Measurements from ENCODE around the gene SPATA22. TPM values are rescaled to one million over a fixed set of nuclear protein-coding genes. Genes with fewer than 3 reads are reported as not detected.
"Not testable (repeated sequence)": the region's sequence is repeated elsewhere in the genome, so short reads cannot be mapped to it uniquely, and the experiment has no call there.

Gene SPATA22
- total RNA-seq, 1 experiment from 2014 or later = not detected

DNA sequence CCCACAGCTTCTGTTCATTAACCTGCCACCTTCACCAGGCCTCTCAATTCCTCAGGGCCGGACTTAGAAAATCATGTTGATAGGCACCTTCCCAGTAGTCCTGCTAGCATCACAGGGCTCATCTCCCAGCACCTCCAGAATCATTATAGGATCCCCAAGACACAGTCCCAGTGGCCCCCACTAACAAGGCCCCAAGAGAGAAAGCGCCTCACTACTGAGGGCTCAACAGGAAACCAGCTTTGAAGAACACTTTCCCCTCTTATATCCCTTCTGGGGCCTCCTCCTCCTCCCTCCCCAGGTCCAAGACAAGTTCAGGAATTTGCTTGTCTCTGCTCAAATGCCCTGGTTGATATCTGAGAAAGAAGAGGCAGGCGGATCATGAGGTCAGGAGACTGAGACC, 60.5 kb downstream of the SPATA22 start, which contains the start of gene OR3A3:
OR3A3 (plus strand) TSS at position 301 of the 400 bp plus-strand sequence.
- DNase-seq (ENCODE audit: low spot score) = no peak
- H3K27ac ChIP-seq (ENCODE audit: low read depth, low read length, poor library complexity, severe bottlenecking) = no peak within 1 kb of the TSS
- H3K4me3 ChIP-seq (ENCODE audit: low read depth, low read length, poor library complexity, severe bottlenecking) = no peak within 1 kb of the TSS
- no peaks in the 10 kb centered on the region for H3K36me3 ChIP-seq (ENCODE audit: insufficient read depth, low read length, poor library complexity, severe bottlenecking)
- H3K4me1 ChIP-seq (ENCODE audit: insufficient read depth, low read length, poor library complexity, severe bottlenecking) = no peaks in the 10 kb centered on the region
- no TSS peak for BruUV-seq (replicated peaks)
- ChIA-PET CTCF (no interaction called here), POLR2A (ENCODE audit: low non-redundant PET) (no interaction called here)
- H3K9me3 ChIP-seq (ENCODE audit: low read depth, low read length, poor library complexity, severe bottlenecking) = no peaks in the 10 kb centered on the region
- TF ChIP-seq, protein P1, sequence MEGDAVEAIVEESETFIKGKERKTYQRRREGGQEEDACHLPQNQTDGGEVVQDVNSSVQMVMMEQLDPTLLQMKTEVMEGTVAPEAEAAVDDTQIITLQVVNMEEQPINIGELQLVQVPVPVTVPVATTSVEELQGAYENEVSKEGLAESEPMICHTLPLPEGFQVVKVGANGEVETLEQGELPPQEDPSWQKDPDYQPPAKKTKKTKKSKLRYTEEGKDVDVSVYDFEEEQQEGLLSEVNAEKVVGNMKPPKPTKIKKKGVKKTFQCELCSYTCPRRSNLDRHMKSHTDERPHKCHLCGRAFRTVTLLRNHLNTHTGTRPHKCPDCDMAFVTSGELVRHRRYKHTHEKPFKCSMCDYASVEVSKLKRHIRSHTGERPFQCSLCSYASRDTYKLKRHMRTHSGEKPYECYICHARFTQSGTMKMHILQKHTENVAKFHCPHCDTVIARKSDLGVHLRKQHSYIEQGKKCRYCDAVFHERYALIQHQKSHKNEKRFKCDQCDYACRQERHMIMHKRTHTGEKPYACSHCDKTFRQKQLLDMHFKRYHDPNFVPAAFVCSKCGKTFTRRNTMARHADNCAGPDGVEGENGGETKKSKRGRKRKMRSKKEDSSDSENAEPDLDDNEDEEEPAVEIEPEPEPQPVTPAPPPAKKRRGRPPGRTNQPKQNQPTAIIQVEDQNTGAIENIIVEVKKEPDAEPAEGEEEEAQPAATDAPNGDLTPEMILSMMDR (conservative IDR thresholded peaks at IDR 0.05; ENCODE audit: low read depth, low read length) = no peak
- no peak for TF ChIP-seq EZH2 (IDR thresholded peaks at IDR 0.05; ENCODE audit: borderline replicate concordance, low read depth, low read length, poor library complexity, severe bottlenecking)
- H3K27me3 ChIP-seq (replicated peaks; ENCODE audit: insufficient read depth, low read depth, low read length, poor library complexity) = peaks cover 2% of the 10 kb centered on the region
- intact Hi-C loops (cut with micrococcal nuclease; ENCODE audit: unreplicated experiment) = no loop called here

DNA sequence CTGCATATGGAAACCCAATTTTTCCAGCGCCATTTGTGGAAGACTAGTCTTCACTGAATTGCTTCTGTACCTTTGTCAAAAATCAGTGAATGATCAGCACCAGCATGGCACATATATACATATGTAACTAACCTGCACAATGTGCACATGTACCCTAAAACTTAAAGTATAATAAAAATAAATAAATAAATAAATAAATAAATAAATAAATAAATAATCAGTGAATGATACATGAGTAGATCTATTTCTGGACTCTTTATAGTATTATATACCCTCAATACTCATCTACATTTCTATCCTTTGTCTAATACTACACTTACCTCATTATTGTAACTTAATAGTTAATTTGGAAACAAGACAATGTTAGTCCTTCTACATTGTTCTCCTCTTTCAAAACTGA, 67.8 kb downstream of the SPATA22 start:
- H3K27ac ChIP-seq (ENCODE audit: low read depth, low read length, poor library complexity, severe bottlenecking); H3K4me3 ChIP-seq (ENCODE audit: low read depth, low read length, poor library complexity, severe bottlenecking); DNase-seq (ENCODE audit: low spot score); POLR2A ChIA-PET (ENCODE audit: low non-redundant PET); H3K27me3 ChIP-seq (replicated peaks; ENCODE audit: insufficient read depth, low read depth, low read length, poor library complexity); intact Hi-C loops (cut with micrococcal nuclease; ENCODE audit: unreplicated experiment); H3K36me3 ChIP-seq (ENCODE audit: insufficient read depth, low read length, poor library complexity, severe bottlenecking); H3K4me1 ChIP-seq (ENCODE audit: insufficient read depth, low read length, poor library complexity, severe bottlenecking); BruUV-seq (replicated peaks); H3K9me3 ChIP-seq (ENCODE audit: low read depth, low read length, poor library complexity, severe bottlenecking); CTCF ChIA-PET: not testable (repeated sequence)

GRCh38 chr17:3401786-3402185, 69.8 kb downstream of the SPATA22 start:
- intact Hi-C loops (cut with micrococcal nuclease; ENCODE audit: unreplicated experiment) = no loop called here
- Histone ChIP-seq H3K27ac (ENCODE audit: low read depth, low read length, poor library complexity, severe bottlenecking) (no peak overlapping the region), H3K36me3 (ENCODE audit: insufficient read depth, low read length, poor library complexity, severe bottlenecking) (no peaks in the 10 kb centered on the region), H3K27me3 (replicated peaks; ENCODE audit: insufficient read depth, low read depth, low read length, poor library complexity) (no peaks in the 10 kb centered on the region), H3K4me3 (ENCODE audit: low read depth, low read length, poor library complexity, severe bottlenecking) (no peak overlapping the region), H3K9me3 (ENCODE audit: low read depth, low read length, poor library complexity, severe bottlenecking) (no peaks in the 10 kb centered on the region), H3K4me1 (ENCODE audit: insufficient read depth, low read length, poor library complexity, severe bottlenecking) (no peaks in the 10 kb centered on the region)
- ChIA-PET CTCF (no interaction called here), POLR2A (ENCODE audit: low non-redundant PET) (no interaction called here)
- TF ChIP-seq, protein P1 (conservative IDR thresholded peaks at IDR 0.05; ENCODE audit: low read depth, low read length) = no peak
- no peak for TF ChIP-seq EZH2 (IDR thresholded peaks at IDR 0.05; ENCODE audit: borderline replicate concordance, low read depth, low read length, poor library complexity, severe bottlenecking)
- no peak for DNase-seq (ENCODE audit: low spot score)
- BruUV-seq (replicated peaks) = no TSS peak

GRCh38 chr17:3400055-3400454, 71.6 kb downstream of the SPATA22 start:
- CTCF ChIA-PET = no interaction called here
- H3K9me3 ChIP-seq (ENCODE audit: low read depth, low read length, poor library complexity, severe bottlenecking) = no peaks in the 10 kb centered on the region
- H3K4me3 ChIP-seq (ENCODE audit: low read depth, low read length, poor library complexity, severe bottlenecking) = no peak overlapping the region
- BruUV-seq (replicated peaks) = no TSS peak
- POLR2A ChIA-PET (ENCODE audit: low non-redundant PET) = no interaction called here
- DNase-seq (ENCODE audit: low spot score) = peak; percentile 5
- TF ChIP-seq, protein P1 (conservative IDR thresholded peaks at IDR 0.05; ENCODE audit: low read depth, low read length) = no peak
- no peak for TF ChIP-seq EZH2 (IDR thresholded peaks at IDR 0.05; ENCODE audit: borderline replicate concordance, low read depth, low read length, poor library complexity, severe bottlenecking)
- H3K4me1 ChIP-seq (ENCODE audit: insufficient read depth, low read length, poor library complexity, severe bottlenecking) = no peaks in the 10 kb centered on the region
- no peaks in the 10 kb centered on the region for H3K36me3 ChIP-seq (ENCODE audit: insufficient read depth, low read length, poor library complexity, severe bottlenecking)
- H3K27ac ChIP-seq (ENCODE audit: low read depth, low read length, poor library complexity, severe bottlenecking) = no peak overlapping the region
- intact Hi-C loops (cut with micrococcal nuclease; ENCODE audit: unreplicated experiment) = no loop called here
- no peaks in the 10 kb centered on the region for H3K27me3 ChIP-seq (replicated peaks; ENCODE audit: insufficient read depth, low read depth, low read length, poor library complexity)
